K562 (cell line): Measurements from ENCODE around the gene CENPH. TPM values are rescaled to one million over a fixed set of nuclear protein-coding genes. Genes with fewer than 3 reads are reported as not detected.

Experiments
- ATAC-seq: fragments of 200-7000 bp; cut with Tn5 transposase; 3 replicates; pipeline ENCODE4 v1.9.1; 2020; ENCODE audit warnings: moderate library complexity
- BruUV-seq: library from RNA; stranded (reverse); fragments of 400-500 nt; replicated peaks from 2 replicates; lab custom pipeline; 2021; lab: Mats Ljungman, UMichigan
- CTCF ChIA-PET: fragments of 300-600 bp; formaldehyde crosslinking; extraction: SDS; loops from one replicate; lab custom pipeline; 2021; ENCODE audit warnings: low intra/inter-chr PET ratio; lab: Yijun Ruan, JAX
- POLR2A ChIA-PET: fragments of 300-600, 350-650 bp; sonication (Branson Sonifier 250); formaldehyde crosslinking; extraction: SDS; loops from one replicate; lab custom pipeline; 2021; ENCODE audit warnings: antibody characterized with exemption, inconsistent platforms; lab: Yijun Ruan, JAX
- DNase-seq, 4 experiments: peaks; one replicate each; pipeline versions ENCODE4 v3.0.0 to v3.0.0-alpha.2; 2011 to 2018; ENCODE audit warnings: low spot score in 3 of 4, mixed read lengths in 3 of 4; ENCODE audit errors: extremely low read depth in 1 of 4
- FAIRE-seq: peaks from 2 replicates; lab custom pipeline; 2011; peaks lifted over from hg19 to GRCh38; lab: Jason Lieb, UNC
- H2AFZ ChIP-seq: 2 replicates; pipeline ENCODE4 v1.6.0; 2011; ENCODE audit warnings: low read depth, low read length, control low read depth, inconsistent platforms
- H3K27ac ChIP-seq: fragments of 200-600 bp; 3 replicates; pipeline ENCODE4 v1.8.0; 2011; ENCODE audit warnings: low read depth, mild to moderate bottlenecking, control low read depth, inconsistent platforms, low read length, moderate library complexity, mixed read lengths; ENCODE audit errors: extremely low read depth
- H3K27me3 ChIP-seq, 2 experiments: fragments of 300-600 bp in 1 of 2; 2 replicates in 1 of 2; 3 replicates in 1 of 2; pipeline versions ENCODE4 v1.6.0 to v1.8.0; 2011; ENCODE audit warnings: inconsistent platforms in 2 of 2, low read length in 2 of 2, mild to moderate bottlenecking in 1 of 2, mixed read lengths in 1 of 2, moderate library complexity in 1 of 2; ENCODE audit not compliant: control insufficient read depth in 2 of 2, insufficient read depth in 2 of 2
- H3K36me3 ChIP-seq: fragments of 300-600 bp; 3 replicates; pipeline ENCODE4 v1.8.0; 2011; ENCODE audit warnings: mild to moderate bottlenecking, low read length, inconsistent platforms; ENCODE audit not compliant: control insufficient read depth, insufficient read depth
- H3K4me1 ChIP-seq, 2 experiments: fragments of 200-600 bp in 1 of 2; replicated peaks in 1 of 2; 2 replicates in 1 of 2; 3 replicates in 1 of 2; pipeline versions ENCODE4 v1.5.1 to v1.8.0; 2011; ENCODE audit warnings: inconsistent platforms in 2 of 2, low read length in 2 of 2, mild to moderate bottlenecking in 1 of 2, mixed read lengths in 1 of 2, moderate library complexity in 1 of 2; ENCODE audit not compliant: control insufficient read depth in 2 of 2, insufficient read depth in 2 of 2
- H3K4me2 ChIP-seq: 2 replicates; pipeline ENCODE4 v1.6.1; 2011; ENCODE audit warnings: low read length, control low read depth, inconsistent platforms, mixed read lengths; ENCODE audit not compliant: insufficient read depth
- H3K4me3 ChIP-seq: fragments of 200-600 bp; sonication (generic), shearing (Covaris generic); 2 replicates; pipeline ENCODE4 v1.5.1; 2016; ENCODE audit warnings: control low read depth, inconsistent platforms
- H3K79me2 ChIP-seq: fragments of 200-600 bp; 3 replicates; pipeline ENCODE4 v1.8.0; 2011; ENCODE audit warnings: low read length, inconsistent platforms; ENCODE audit not compliant: control insufficient read depth, insufficient read depth
- H3K9ac ChIP-seq, 2 experiments: 2 replicates each; pipeline versions ENCODE4 v1.6.0 to v1.6.1; 2011; ENCODE audit warnings: low read depth in 2 of 2, low read length in 2 of 2, control low read depth in 1 of 2, inconsistent platforms in 1 of 2, mild to moderate bottlenecking in 1 of 2, mixed read lengths in 1 of 2; ENCODE audit not compliant: insufficient read depth in 1 of 2
- H3K9me1 ChIP-seq: one replicate; pipeline ENCODE4 v1.6.0; 2011; ENCODE audit warnings: inconsistent platforms, mild to moderate bottlenecking, low read length, moderate library complexity; ENCODE audit not compliant: control insufficient read depth, insufficient read depth
- H3K9me3 ChIP-seq: replicated peaks from 2 replicates; pipeline ENCODE4 v1.5.1; 2011; ENCODE audit warnings: low read depth, low read length, inconsistent platforms; ENCODE audit not compliant: control insufficient read depth, insufficient read depth
- H4K20me1 ChIP-seq: replicated peaks from 2 replicates; pipeline ENCODE4 v1.6.1; 2011; ENCODE audit warnings: low read length, inconsistent platforms, mixed read lengths; ENCODE audit not compliant: control insufficient read depth, insufficient read depth
- GATAD2B ChIP-seq: fragments of 450-650 bp; IDR thresholded peaks from 2 replicates; pipeline ENCODE4 v1.6.1; 2017; ENCODE audit warnings: mild to moderate bottlenecking, borderline replicate concordance
- MXI1 ChIP-seq: IDR thresholded peaks from 2 replicates; pipeline ENCODE4 v1.6.1; 2011; ENCODE audit warnings: low read depth, mild to moderate bottlenecking, improper control_type of control experiment, low read length
- TGIF2 ChIP-seq: sonication (generic); formaldehyde crosslinking; IDR thresholded peaks from 2 replicates; pipeline ENCODE4 v1.8.1; 2022; ENCODE audit warnings: mild to moderate bottlenecking, missing genetic modification reagents, moderate library complexity
- YY1 ChIP-seq, 3 experiments: IDR thresholded peaks; 2 replicates each; pipeline ENCODE4 v1.6.1; 2011; ENCODE audit warnings: low read length in 2 of 3, mild to moderate bottlenecking in 2 of 3, moderate library complexity in 2 of 3, borderline replicate concordance in 1 of 3, control low read depth in 1 of 3, low read depth in 1 of 3; ENCODE audit not compliant: insufficient read depth in 3 of 3, insufficient replicate concordance in 2 of 3, control insufficient read depth in 1 of 3, insufficient read length in 1 of 3; ENCODE audit errors: extremely low read depth in 1 of 3
- ZNF512 ChIP-seq: IDR thresholded peaks from 2 replicates; pipeline ENCODE4 v1.6.1; 2016; ENCODE audit warnings: missing genetic modification characterization, missing compliant biosample characterization
- WGBS: fragments of 100-300 bp; shearing (Covaris generic); methylation state at CpG from one replicate; pipeline ENCODE4 v1.1.6; 2016; ENCODE audit warnings: low coverage, mixed read lengths; ENCODE audit not compliant: insufficient coverage; ENCODE audit errors: missing lambda C conversion rate; 5-methylcytosine and 5-hydroxymethylcytosine counted together
- in situ Hi-C: fragments of 300-500 bp; cut with MboI; formaldehyde crosslinking; loops from 4 replicates; pipeline ENCODE4 v1.15.0; 2018; ENCODE audit warnings: inconsistent platforms, mixed read lengths
- intact Hi-C: fragments of 100-400 bp; cut with micrococcal nuclease; formaldehyde crosslinking; loops from 2 replicates; pipeline ENCODE4 v1.14.2; 2022
- polyA plus RNA-seq, 8 experiments: library from polyadenylated mRNA; depleted of rRNA in 4 of 8; stranded (reverse) in 5 of 8; unstranded in 3 of 8; fragments of >200 nt; fragmentation: Nextera tagmentation in 2 of 8; fragmentation: Illumina TruSeq in 1 of 8; extraction: Ambion mirVana in 2 of 8; extraction: Trizol in 1 of 8; gene quantifications; 2 replicates each; pipeline versions ENCODE4 v1.2.1 to v1.2.3, GENCODE V29; 2011 to 2014; ENCODE audit warnings: inconsistent platforms in 1 of 8, missing spikeins in 1 of 8
- total RNA-seq, 7 experiments: library from RNA; depleted of rRNA in 6 of 7; stranded (reverse); fragments of >200 nt in 6 of 7; fragmentation: Illumina TruSeq in 2 of 7; extraction: Trizol in 2 of 7; gene quantifications; 2 replicates each; pipeline versions ENCODE4 v1.2.1 to v1.2.3, GENCODE V29; 2011 to 2021; ENCODE audit warnings: low replicate concordance in 1 of 7

CENPH gene
- total and polyA plus RNA-seq, 9 of the 15 experiments (the other 6 are each of a cell fraction or from before 2014, with no cell fraction given) = 10.5 to 124 (median 74.9) TPM

- TF ChIP-seq ZNF512 (tag) = peak; percentile 53
- TF ChIP-seq YY1 (IDR thresholded peaks at IDR 0.05; ENCODE audit: borderline replicate concordance in 1 of 3, control insufficient read depth in 1 of 3, extremely low read depth in 1 of 3, insufficient read depth in 3 of 3, insufficient read length in 1 of 3, insufficient replicate concordance in 2 of 3, low read depth in 1 of 3, low read length in 2 of 3) = peak in 1 of 3 experiments; percentile 47
- 0 out of 2 replicates have a peak, but pooled peaks have one; percentile 14 for TF ChIP-seq MXI1
- TF ChIP-seq, all 486 proteins: peak for 11
Observed at GRCh38 chr5:69167493-69167855, 21.9 kb upstream of the CENPH start (continued).

- peaks cover 4 to 8% of the 10 kb centered on the region in 2 experiments; a peak in 4 of 5 replicates for H3K4me1 ChIP-seq
Observed at GRCh38 chr5:69167929-69168328, 21.5 kb upstream of the CENPH start.

More at GRCh38 chr5:69167929-69168328, 21.5 kb upstream of the CENPH start:
- Histone ChIP-seq H3K79me2 (peaks cover 48% of the 10 kb centered on the region), H3K4me2 (peak overlapping the region; percentile 90), H2AFZ (0 out of 2 replicates have a peak overlapping the region, but pooled peaks have one; percentile 91), H3K27me3 (no peaks in the 10 kb centered on the region), H4K20me1 (no peaks in the 10 kb centered on the region), H3K4me3 (peak overlapping the region; percentile 90), H3K9ac (peak overlapping the region; percentile 94 to 96; a peak in 3 of 4 replicates), H3K36me3 (peaks cover 49% of the 10 kb centered on the region), H3K27ac (peak overlapping the region; percentile 94), H3K9me1 (no peaks in the 10 kb centered on the region), H3K9me3 (no peaks in the 10 kb centered on the region)
- in situ Hi-C loops = no loop called here
- 6% methylated on average over 8 of the region's 8 CpGs for WGBS
- ChIA-PET CTCF (no interaction called here), POLR2A (interaction anchor here (0.6 to 2.6 kb wide), 5 partner anchors 9 to 76 kb away, joined by 3 to 12 read pairs (median 8); partner anchors contain the start of gene CENPH)
- TF ChIP-seq YY1 (IDR thresholded peaks at IDR 0.05; ENCODE audit: borderline replicate concordance in 1 of 3, control insufficient read depth in 1 of 3, extremely low read depth in 1 of 3, insufficient read depth in 3 of 3, insufficient read length in 1 of 3, insufficient replicate concordance in 2 of 3, low read depth in 1 of 3, low read length in 2 of 3) (peak in 1 of 3 experiments; percentile 5), TGIF2 (CRISPR knock-in tag) (no peak), GATAD2B (no peak)
- no peak for ATAC-seq
- DNase-seq = peak in 1 of 4 experiments; percentile 11
- no peak for FAIRE-seq
- intact Hi-C loops = loop anchor here (2.0 kb wide), 1 partner anchor 75 kb away; no protein-coding TSS in a partner anchor
- no TSS peak for BruUV-seq
